Epidermal melanocyte (primary cell): Measurements from ENCODE around the gene ZSCAN2.
A peak's percentile ranks its signal among the peaks of the same experiment; 100 is the strongest.
"Not testable (repeated sequence)": the region's sequence is repeated elsewhere in the genome, so short reads cannot be mapped to it uniquely, and the experiment has no call there.

ENCODE experiments used
- DNase-seq: peaks from one replicate; pipeline ENCODE4 v3.0.0; 2011; ENCODE audit warnings: low spot score; ENCODE audit not compliant: insufficient read length

Gene ZSCAN2

GRCh38 chr15:84600687-84601554 is at the start of gene ZSCAN2:
TSS of gene ZSCAN2 (plus strand) at chr15:84601009. CDS start at chr15:84603928, 2,919 bp downstream.
- peak; percentile 96 for DNase-seq

- DNase-seq, result not testable (repeated sequence)
These were observed 49.2 kb upstream of the ZSCAN2 start for GRCh38 chr15:84551624-84552023.

GRCh38 chr15:84552896-84553295 is 47.9 kb upstream of the ZSCAN2 start:
- DNase-seq, result no peak

GRCh38 chr15:84556690-84557089 is 44.1 kb upstream of the ZSCAN2 start:
- DNase-seq, result not testable (repeated sequence)

- not testable (repeated sequence) for DNase-seq
These were observed 32.8 kb upstream of the ZSCAN2 start for GRCh38 chr15:84568021-84568420.

GRCh38 chr15:84570164-84570735 is 30.6 kb upstream of the ZSCAN2 start:
- peak; percentile 19 for DNase-seq

GRCh38 chr15:84572231-84572630 is 28.6 kb upstream of the ZSCAN2 start:
- no peak for DNase-seq

- DNase-seq, result no peak
These were observed 25.3 kb upstream of the ZSCAN2 start for GRCh38 chr15:84575493-84575892.

GRCh38 chr15:84577891-84578290 is 22.9 kb upstream of the ZSCAN2 start:
- DNase-seq, result not testable (repeated sequence)

GRCh38 chr15:84579261-84579721 is 21.5 kb upstream of the ZSCAN2 start:
- DNase-seq, result not testable (repeated sequence)

- not testable (repeated sequence) for DNase-seq
These were observed 19.0 kb upstream of the ZSCAN2 start for GRCh38 chr15:84581676-84582428.

- DNase-seq, result no peak
These were observed 18.1 kb upstream of the ZSCAN2 start for GRCh38 chr15:84582583-84583157.

- not testable (repeated sequence) for DNase-seq
These were observed 16.9 kb upstream of the ZSCAN2 start for GRCh38 chr15:84583921-84584320.

GRCh38 chr15:84586696-84587095 is 14.1 kb upstream of the ZSCAN2 start:
- DNase-seq, result no peak

- peak; percentile 87 for DNase-seq
These were observed 12.5 kb upstream of the ZSCAN2 start for GRCh38 chr15:84588053-84588874.

GRCh38 chr15:84590406-84590805 is 10.4 kb upstream of the ZSCAN2 start:
- DNase-seq, result no peak

GRCh38 chr15:84591815-84592214 is 9.0 kb upstream of the ZSCAN2 start:
- no peak for DNase-seq

GRCh38 chr15:84594617-84595290 is 6.1 kb upstream of the ZSCAN2 start:
- DNase-seq, result no peak

- no peak for DNase-seq
These were observed 5.1 kb upstream of the ZSCAN2 start for GRCh38 chr15:84595660-84596059.

GRCh38 chr15:84597296-84597695 is 3.5 kb upstream of the ZSCAN2 start:
- no peak for DNase-seq
